Measurements from ENCODE around the gene SCARF1.

The SCARF1 gene

DNA sequence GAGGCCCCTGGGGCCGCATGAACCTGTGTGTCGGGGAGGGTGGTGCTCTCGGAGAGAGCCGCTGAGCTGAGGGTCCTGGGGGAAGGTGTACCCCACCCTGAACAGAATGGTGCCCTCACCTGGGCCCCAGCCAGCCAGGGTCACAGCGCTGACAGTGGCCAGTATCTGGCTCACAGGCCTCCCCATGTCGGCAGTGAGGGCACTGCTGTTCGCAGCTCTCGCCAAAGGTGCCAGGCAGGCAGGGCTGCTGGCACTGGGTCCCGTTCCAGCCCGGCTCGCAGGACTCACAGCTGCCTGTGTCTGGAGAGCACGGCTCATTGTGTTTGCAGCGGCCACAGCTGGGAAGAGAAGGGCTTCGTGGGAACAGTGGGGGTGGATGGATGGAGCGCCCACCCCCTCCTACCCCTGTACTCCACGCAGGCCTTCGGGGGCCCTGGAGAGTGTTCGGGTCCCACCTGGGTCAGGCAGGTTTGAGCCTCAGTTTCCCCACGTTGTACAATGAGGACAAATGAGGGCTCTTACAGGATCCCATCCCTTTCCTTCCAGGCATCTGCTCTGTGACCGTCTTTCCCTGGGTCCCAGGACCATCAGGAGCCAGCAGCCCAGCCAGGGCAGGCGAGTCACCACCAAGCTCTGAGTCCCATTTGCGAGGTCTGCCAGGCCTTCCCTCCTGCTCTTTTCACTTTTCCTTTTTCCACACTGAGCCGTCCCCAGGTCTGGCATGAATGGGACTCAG, 5.0 kb downstream of the SCARF1 start:
- Histone ChIP-seq H3K4me1 (ENCODE audit: insufficient read depth, low read length, severe bottlenecking) (peaks cover 12% of the 10 kb centered on the region), H3F3A (ENCODE audit: insufficient read depth, low read length) (no peaks in the 10 kb centered on the region), H3K36me3 (ENCODE audit: insufficient read depth, low read length) (no peaks in the 10 kb centered on the region; the same call in 1 of the 2 replicates), H3K9ac (ENCODE audit: low read length) (no peak overlapping the region), H2AFZ (ENCODE audit: low read length) (no peak overlapping the region), H3K27me3 (ENCODE audit: insufficient read depth, low read length) (peaks cover 4% of the 10 kb centered on the region; the same call in 1 of the 2 replicates), H4K20me1 (ENCODE audit: insufficient read depth, low read length) (no peaks in the 10 kb centered on the region), H3K4me2 (ENCODE audit: low read length) (no peak overlapping the region), H3K4me3 (ENCODE audit: low read depth, low read length, poor library complexity, severe bottlenecking) (no peak overlapping the region), H3K9me2 (ENCODE audit: low read depth, low read length) (no peaks in the 10 kb centered on the region), H3K9me3 (ENCODE audit: low read length) (no peaks in the 10 kb centered on the region), H3K27ac (ENCODE audit: low read depth, low read length, poor library complexity, severe bottlenecking) (no peak overlapping the region), H3K79me2 (ENCODE audit: insufficient read depth, low read length) (no peaks in the 10 kb centered on the region)
- no peak for TF ChIP-seq EZH2 (IDR thresholded peaks at IDR 0.05; ENCODE audit: borderline replicate concordance, low read length)
- TF ChIP-seq, protein P1, sequence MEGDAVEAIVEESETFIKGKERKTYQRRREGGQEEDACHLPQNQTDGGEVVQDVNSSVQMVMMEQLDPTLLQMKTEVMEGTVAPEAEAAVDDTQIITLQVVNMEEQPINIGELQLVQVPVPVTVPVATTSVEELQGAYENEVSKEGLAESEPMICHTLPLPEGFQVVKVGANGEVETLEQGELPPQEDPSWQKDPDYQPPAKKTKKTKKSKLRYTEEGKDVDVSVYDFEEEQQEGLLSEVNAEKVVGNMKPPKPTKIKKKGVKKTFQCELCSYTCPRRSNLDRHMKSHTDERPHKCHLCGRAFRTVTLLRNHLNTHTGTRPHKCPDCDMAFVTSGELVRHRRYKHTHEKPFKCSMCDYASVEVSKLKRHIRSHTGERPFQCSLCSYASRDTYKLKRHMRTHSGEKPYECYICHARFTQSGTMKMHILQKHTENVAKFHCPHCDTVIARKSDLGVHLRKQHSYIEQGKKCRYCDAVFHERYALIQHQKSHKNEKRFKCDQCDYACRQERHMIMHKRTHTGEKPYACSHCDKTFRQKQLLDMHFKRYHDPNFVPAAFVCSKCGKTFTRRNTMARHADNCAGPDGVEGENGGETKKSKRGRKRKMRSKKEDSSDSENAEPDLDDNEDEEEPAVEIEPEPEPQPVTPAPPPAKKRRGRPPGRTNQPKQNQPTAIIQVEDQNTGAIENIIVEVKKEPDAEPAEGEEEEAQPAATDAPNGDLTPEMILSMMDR (IDR thresholded peaks at IDR 0.05; ENCODE audit: low read length), result no peak

DNA sequence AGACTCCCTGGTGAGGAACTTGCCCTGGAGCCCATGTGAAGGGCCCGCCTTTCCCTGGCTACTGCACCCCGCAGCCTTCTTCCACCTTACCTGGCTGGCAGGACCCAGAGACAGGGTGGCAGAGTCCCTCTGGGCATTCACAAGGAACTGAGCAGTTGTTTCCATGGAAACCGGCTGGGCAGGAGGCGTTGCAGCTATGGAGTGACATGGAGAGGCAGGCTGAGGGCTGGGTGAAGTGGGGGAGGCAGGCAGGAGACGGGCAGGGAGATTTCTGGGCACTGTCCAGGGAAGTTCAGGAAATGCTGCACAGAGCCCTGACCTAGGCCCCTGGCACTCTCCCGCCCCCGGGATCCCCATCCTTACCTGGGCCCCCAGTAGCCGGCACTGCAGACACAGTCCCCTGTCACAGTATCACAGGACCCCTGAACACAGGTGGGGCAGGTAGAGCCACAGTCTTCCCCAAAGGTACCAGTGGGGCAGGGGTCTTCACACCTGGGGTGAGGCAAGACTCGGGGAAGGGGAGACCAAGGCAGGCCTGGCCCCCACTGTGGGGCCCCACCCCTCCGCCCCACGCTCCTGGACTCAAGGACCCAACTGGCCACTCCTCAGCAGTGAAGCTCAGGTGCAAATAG, 5.9 kb downstream of the SCARF1 start:
- Histone ChIP-seq H3K27me3 (ENCODE audit: insufficient read depth, low read length) (peaks cover 4% of the 10 kb centered on the region; the same call in 1 of the 2 replicates), H3K27ac (ENCODE audit: low read depth, low read length, poor library complexity, severe bottlenecking) (no peak overlapping the region), H4K20me1 (ENCODE audit: insufficient read depth, low read length) (no peaks in the 10 kb centered on the region), H3K4me2 (ENCODE audit: low read length) (no peak overlapping the region), H3K9me2 (ENCODE audit: low read depth, low read length) (no peaks in the 10 kb centered on the region), H3K36me3 (ENCODE audit: insufficient read depth, low read length) (no peaks in the 10 kb centered on the region), H3F3A (ENCODE audit: insufficient read depth, low read length) (no peaks in the 10 kb centered on the region), H3K9me3 (ENCODE audit: low read length) (no peaks in the 10 kb centered on the region), H3K4me3 (ENCODE audit: low read depth, low read length, poor library complexity, severe bottlenecking) (no peak overlapping the region), H3K4me1 (ENCODE audit: insufficient read depth, low read length, severe bottlenecking) (peaks cover 12% of the 10 kb centered on the region), H3K79me2 (ENCODE audit: insufficient read depth, low read length) (no peaks in the 10 kb centered on the region), H2AFZ (ENCODE audit: low read length) (no peak overlapping the region), H3K9ac (ENCODE audit: low read length) (no peak overlapping the region)
- TF ChIP-seq, protein P1 (IDR thresholded peaks at IDR 0.05; ENCODE audit: low read length), result no peak
- TF ChIP-seq EZH2 (IDR thresholded peaks at IDR 0.05; ENCODE audit: borderline replicate concordance, low read length), result no peak

DNA sequence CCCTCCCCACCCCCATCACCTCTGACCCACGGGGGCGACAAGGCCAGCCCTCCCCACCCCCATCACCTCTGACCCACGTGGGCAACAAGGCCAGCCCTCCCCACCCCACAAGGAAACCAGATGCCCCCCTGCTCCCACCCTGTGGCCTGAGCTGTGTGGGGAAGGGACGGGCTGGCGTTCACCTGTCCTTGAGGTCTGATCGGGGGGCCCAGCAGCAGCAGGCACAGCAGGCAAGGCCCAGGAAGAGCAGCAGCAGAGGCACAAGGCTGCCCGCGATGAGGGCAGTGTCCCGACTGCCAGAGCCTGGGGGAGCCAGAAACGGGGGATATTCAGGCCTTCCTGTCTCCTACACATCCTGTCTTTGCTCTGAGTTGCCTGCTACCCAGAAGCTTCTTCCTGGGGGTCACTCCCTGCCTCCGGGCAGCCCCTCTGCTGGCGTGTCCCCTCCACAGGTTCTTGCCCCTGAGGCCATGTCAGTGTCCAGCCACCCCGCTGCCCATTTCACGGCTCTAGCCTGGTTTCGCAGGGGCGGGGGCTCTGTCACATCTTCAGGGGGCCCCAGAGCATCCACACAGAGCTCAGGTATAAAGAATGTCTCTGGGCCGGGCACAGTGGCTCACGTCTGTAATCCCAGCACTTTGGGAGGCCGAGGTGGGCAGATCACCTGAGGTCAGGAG, 6.8 kb downstream of the SCARF1 start:
- Histone ChIP-seq H3K27ac (ENCODE audit: low read depth, low read length, poor library complexity, severe bottlenecking) (no peak overlapping the region), H3K9me2 (ENCODE audit: low read depth, low read length) (no peaks in the 10 kb centered on the region), H3K79me2 (ENCODE audit: insufficient read depth, low read length) (no peaks in the 10 kb centered on the region), H4K20me1 (ENCODE audit: insufficient read depth, low read length) (no peaks in the 10 kb centered on the region), H3K4me2 (ENCODE audit: low read length) (no peak overlapping the region), H3K4me1 (ENCODE audit: insufficient read depth, low read length, severe bottlenecking) (peaks cover 4% of the 10 kb centered on the region), H3K4me3 (ENCODE audit: low read depth, low read length, poor library complexity, severe bottlenecking) (no peak overlapping the region), H3K36me3 (ENCODE audit: insufficient read depth, low read length) (no peaks in the 10 kb centered on the region), H3K9ac (ENCODE audit: low read length) (no peak overlapping the region), H2AFZ (ENCODE audit: low read length) (no peak overlapping the region), H3K27me3 (ENCODE audit: insufficient read depth, low read length) (peaks cover 4% of the 10 kb centered on the region; the same call in 1 of the 2 replicates), H3F3A (ENCODE audit: insufficient read depth, low read length) (no peaks in the 10 kb centered on the region), H3K9me3 (ENCODE audit: low read length) (no peaks in the 10 kb centered on the region)
- TF ChIP-seq, protein P1 (IDR thresholded peaks at IDR 0.05; ENCODE audit: low read length), result no peak
- TF ChIP-seq EZH2 (IDR thresholded peaks at IDR 0.05; ENCODE audit: borderline replicate concordance, low read length), result no peak
